SK-N-SH (cell line): ENCODE measurements around the gene FAM184B. TPM values are rescaled to one million over a fixed set of nuclear protein-coding genes. Genes with fewer than 3 reads are reported as not detected.

Source experiments
- CTCF ChIA-PET: fragments of 300-600, 350-600 bp; formaldehyde crosslinking; extraction: SDS; loops from one replicate; lab custom pipeline; 2021; lab: Yijun Ruan, JAX
- POLR2A ChIA-PET: fragments of 350-600 bp; sonication (Branson Sonifier 250); formaldehyde crosslinking; extraction: SDS; loops from one replicate; lab custom pipeline; 2020; ENCODE audit warnings: antibody characterized with exemption, inconsistent platforms; lab: Yijun Ruan, JAX
- DNase-seq: peaks from one replicate; pipeline ENCODE4 v3.0.0; 2012
- H2AFZ ChIP-seq: fragments of 200-600 bp; sonication (generic); 2 replicates; pipeline ENCODE4 v1.8.1; 2016; ENCODE audit warnings: antibody characterized with exemption, mild to moderate bottlenecking, low read depth
- H3F3A ChIP-seq: fragments of 200-600 bp; sonication (generic); replicated peaks from 2 replicates; pipeline ENCODE3; 2016; ENCODE audit warnings: antibody characterized with exemption, mild to moderate bottlenecking; ENCODE audit not compliant: insufficient read depth
- H3K27ac ChIP-seq, 2 experiments: fragments of 200-500 bp in 1 of 2; fragments of 200-600 bp in 1 of 2; sonication (Bioruptor generic) in 1 of 2; sonication (generic), shearing (Covaris generic) in 1 of 2; 2 replicates each; pipeline versions ENCODE4 v1.5.1 to v1.6.1; 2014 to 2016; ENCODE audit warnings: low read depth in 2 of 2, inconsistent platforms in 1 of 2, low read length in 1 of 2, mild to moderate bottlenecking in 1 of 2, mixed read lengths in 1 of 2
- H3K27me3 ChIP-seq: fragments of 200-600 bp; sonication (generic), shearing (Covaris generic); 2 replicates; pipeline ENCODE4 v1.6.1; 2016; ENCODE audit warnings: mixed run types; ENCODE audit not compliant: insufficient read depth
- H3K36me3 ChIP-seq, 2 experiments: fragments of 200-500 bp in 1 of 2; fragments of 200-600 bp in 1 of 2; sonication (Bioruptor generic) in 1 of 2; sonication (generic) in 1 of 2; replicated peaks in 1 of 2; 2 replicates each; pipeline versions ENCODE3 to v1.5.1; 2014 to 2016; ENCODE audit warnings: low read length in 1 of 2, mild to moderate bottlenecking in 1 of 2; ENCODE audit not compliant: insufficient read depth in 2 of 2, control insufficient read depth in 1 of 2
- H3K4me1 ChIP-seq, 2 experiments: fragments of 200-500 bp in 1 of 2; fragments of 200-600 bp in 1 of 2; sonication (Bioruptor generic) in 1 of 2; sonication (generic), shearing (Covaris generic) in 1 of 2; 2 replicates each; pipeline versions ENCODE4 v1.5.1 to v1.6.1; 2014 to 2016; ENCODE audit warnings: low read depth in 1 of 2, low read length in 1 of 2, mixed run types in 1 of 2; ENCODE audit not compliant: insufficient read depth in 2 of 2, control insufficient read depth in 1 of 2
- H3K4me2 ChIP-seq: fragments of 200-600 bp; sonication (generic), shearing (Covaris generic); 2 replicates; pipeline ENCODE4 v1.6.1; 2017; ENCODE audit warnings: mixed run types
- H3K4me3 ChIP-seq, 2 experiments: fragments of 200-500 bp in 1 of 2; fragments of 200-600 bp in 1 of 2; sonication (Bioruptor generic) in 1 of 2; sonication (generic), shearing (Covaris generic) in 1 of 2; 2 replicates each; pipeline versions ENCODE4 v1.5.1 to v1.8.1; 2014 to 2016; ENCODE audit warnings: low read depth in 2 of 2, inconsistent platforms in 1 of 2, low read length in 1 of 2, mild to moderate bottlenecking in 1 of 2, mixed read lengths in 1 of 2, moderate library complexity in 1 of 2
- H3K79me2 ChIP-seq: fragments of 200-600 bp; sonication (generic); 2 replicates; pipeline ENCODE4 v1.8.1; 2017; ENCODE audit warnings: mild to moderate bottlenecking; ENCODE audit not compliant: insufficient read depth
- H3K9ac ChIP-seq: fragments of 200-600 bp; sonication (generic); 2 replicates; pipeline ENCODE4 v1.6.1; 2017; ENCODE audit warnings: mixed run types
- H3K9me2 ChIP-seq: fragments of 200-600 bp; sonication (generic); 2 replicates; pipeline ENCODE4 v1.6.1; 2017; ENCODE audit warnings: mixed run types
- H3K9me3 ChIP-seq: fragments of 200-600 bp; sonication (generic); 2 replicates; pipeline ENCODE4 v1.6.1; 2017; ENCODE audit warnings: mixed run types, mild to moderate bottlenecking, moderate library complexity
- H4K20me1 ChIP-seq: fragments of 200-600 bp; sonication (generic); 2 replicates; pipeline ENCODE4 v1.6.1; 2017; ENCODE audit warnings: mild to moderate bottlenecking, mixed run types; ENCODE audit not compliant: insufficient read depth
- CHD2 ChIP-seq: fragments of 150-350 bp; IDR thresholded peaks from 2 replicates; pipeline ENCODE4 v1.6.1; 2018; ENCODE audit warnings: low read length; ENCODE audit not compliant: partially characterized antibody
- EP300 ChIP-seq, 2 experiments: IDR thresholded peaks; 2 replicates each; pipeline versions ENCODE4 v1.4.0 to v1.6.1; 2012; ENCODE audit warnings: borderline replicate concordance in 1 of 2, low read depth in 1 of 2, low read length in 1 of 2
- FOXJ3 ChIP-seq: sonication (generic); formaldehyde crosslinking; IDR thresholded peaks from 2 replicates; pipeline ENCODE4 v1.5.1; 2020; ENCODE audit warnings: mild to moderate bottlenecking, missing genetic modification reagents
- FOXM1 ChIP-seq: IDR thresholded peaks from 2 replicates; pipeline ENCODE4 v1.4.0; 2012; ENCODE audit warnings: low read depth, mild to moderate bottlenecking
- GABPA ChIP-seq: IDR thresholded peaks from 2 replicates; pipeline ENCODE4 v1.4.0; 2012; ENCODE audit warnings: low read depth, mild to moderate bottlenecking
- GATA2 ChIP-seq: sonication (generic); formaldehyde crosslinking; IDR thresholded peaks from 2 replicates; pipeline ENCODE4 v1.5.0; 2020; ENCODE audit warnings: mild to moderate bottlenecking, missing genetic modification reagents
- MXI1 ChIP-seq: IDR thresholded peaks from 2 replicates; pipeline ENCODE4 v1.6.1; 2012; ENCODE audit warnings: mild to moderate bottlenecking, low read depth, low read length, improper control_type of control experiment
- NRF1 ChIP-seq: IDR thresholded peaks from 2 replicates; pipeline ENCODE4 v1.6.1; 2012; ENCODE audit warnings: low read depth, mild to moderate bottlenecking, low read length
- POLR2AphosphoS5 ChIP-seq: IDR thresholded peaks from 2 replicates; pipeline ENCODE4 v1.6.1; 2012; ENCODE audit warnings: low read depth, low read length
- RAD21 ChIP-seq: IDR thresholded peaks from 2 replicates; pipeline ENCODE4 v1.6.1; 2012; ENCODE audit warnings: mild to moderate bottlenecking, low read length
- RCOR1 ChIP-seq: fragments of 150-350 bp; IDR thresholded peaks from 2 replicates; pipeline ENCODE4 v1.6.1; 2017; ENCODE audit warnings: antibody characterized with exemption, low read length
- RFX5 ChIP-seq: IDR thresholded peaks from 2 replicates; pipeline ENCODE4 v1.6.1; 2012; ENCODE audit warnings: mild to moderate bottlenecking, improper control_type of control experiment, low read length
- SMC3 ChIP-seq: IDR thresholded peaks from 2 replicates; pipeline ENCODE4 v1.6.1; 2012; ENCODE audit warnings: low read depth, low read length, improper control_type of control experiment
- TAF1 ChIP-seq: IDR thresholded peaks from 2 replicates; pipeline ENCODE4 v1.6.1; 2012; ENCODE audit warnings: low read depth, mild to moderate bottlenecking, low read length, moderate library complexity, borderline replicate concordance
- TCF12 ChIP-seq: IDR thresholded peaks from 2 replicates; pipeline ENCODE4 v1.4.0; 2012
- YY1 ChIP-seq: IDR thresholded peaks from 2 replicates; pipeline ENCODE4 v1.4.0; 2012; ENCODE audit warnings: low read depth, mild to moderate bottlenecking
- WGBS: methylation state at CpG from one replicate; pipeline ENCODE4 v1.1.6; 2017; ENCODE audit warnings: low lambda C conversion rate; 5-methylcytosine and 5-hydroxymethylcytosine counted together
- polyA plus RNA-seq, 3 experiments: library from polyadenylated mRNA; depleted of rRNA; stranded (reverse); fragments of >200 nt; gene quantifications; 2 replicates each; pipeline ENCODE4 v1.2.3, GENCODE V29; 2012
- TF ChIP-seq, protein P1 (sequence below): fragments of 150-350 bp; IDR thresholded peaks from 2 replicates; pipeline ENCODE4 v1.6.1; 2017; ENCODE audit warnings: antibody characterized with exemption, low read length, low read depth, borderline replicate concordance
- TF ChIP-seq, protein P2 (sequence below): fragments of 200-600 bp; sonication (generic); IDR thresholded peaks from 2 replicates; pipeline ENCODE4 v1.6.1; 2017; ENCODE audit warnings: antibody characterized with exemption, mild to moderate bottlenecking, moderate library complexity
- TF ChIP-seq, protein P3 (sequence below): IDR thresholded peaks from 2 replicates; pipeline ENCODE4 v1.4.0; 2012; ENCODE audit warnings: low read depth, borderline replicate concordance
- TF ChIP-seq, protein P4 (sequence below): IDR thresholded peaks from 2 replicates; pipeline ENCODE4 v1.4.0; 2012; ENCODE audit warnings: low read depth

The FAM184B gene
- polyA plus RNA-seq, 1 of the 3 experiments (the other 2 are of a cell fraction), result not detected

GRCh38 chr4:17636341-17636695 lies 145.1 kb downstream of the FAM184B start:
- DNase-seq, result no peak
- Histone ChIP-seq H3K36me3 (peaks cover 30 to 43% of the 10 kb centered on the region in 2 experiments), H4K20me1 (0 out of 2 replicates have a peak, but pooled peaks cover 3% of the 10 kb centered on the region), H3K27ac (no peak overlapping the region), H3K4me2 (no peak overlapping the region), H3K79me2 (no peaks in the 10 kb centered on the region), H3K4me3 (no peak overlapping the region), H3K9me3 (no peaks in the 10 kb centered on the region), H3K9me2 (no peaks in the 10 kb centered on the region), H3K4me1 (no peaks in the 10 kb centered on the region; a peak in 1 of 4 replicates), H3K9ac (no peak overlapping the region), H3K27me3 (no peaks in the 10 kb centered on the region)
- WGBS, result 97% methylated on average over 5 of the region's 17 CpGs
- POLR2A ChIA-PET, result interaction anchor here (0.7 kb wide), 1 partner anchor 173 kb away, joined by 3 read pairs; no protein-coding TSS in a partner anchor
- TF ChIP-seq RCOR1, result no peak
- TF ChIP-seq GABPA, result no peak
- no peak for TF ChIP-seq EP300 (IDR thresholded peaks at IDR 0.05; ENCODE audit: borderline replicate concordance in 1 of 2, low read depth in 1 of 2, low read length in 1 of 2)
- TF ChIP-seq GATA2, result no peak
- TF ChIP-seq, protein P1, sequence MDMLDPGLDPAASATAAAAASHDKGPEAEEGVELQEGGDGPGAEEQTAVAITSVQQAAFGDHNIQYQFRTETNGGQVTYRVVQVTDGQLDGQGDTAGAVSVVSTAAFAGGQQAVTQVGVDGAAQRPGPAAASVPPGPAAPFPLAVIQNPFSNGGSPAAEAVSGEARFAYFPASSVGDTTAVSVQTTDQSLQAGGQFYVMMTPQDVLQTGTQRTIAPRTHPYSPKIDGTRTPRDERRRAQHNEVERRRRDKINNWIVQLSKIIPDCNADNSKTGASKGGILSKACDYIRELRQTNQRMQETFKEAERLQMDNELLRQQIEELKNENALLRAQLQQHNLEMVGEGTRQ, result no peak
- TF ChIP-seq, protein P2, sequence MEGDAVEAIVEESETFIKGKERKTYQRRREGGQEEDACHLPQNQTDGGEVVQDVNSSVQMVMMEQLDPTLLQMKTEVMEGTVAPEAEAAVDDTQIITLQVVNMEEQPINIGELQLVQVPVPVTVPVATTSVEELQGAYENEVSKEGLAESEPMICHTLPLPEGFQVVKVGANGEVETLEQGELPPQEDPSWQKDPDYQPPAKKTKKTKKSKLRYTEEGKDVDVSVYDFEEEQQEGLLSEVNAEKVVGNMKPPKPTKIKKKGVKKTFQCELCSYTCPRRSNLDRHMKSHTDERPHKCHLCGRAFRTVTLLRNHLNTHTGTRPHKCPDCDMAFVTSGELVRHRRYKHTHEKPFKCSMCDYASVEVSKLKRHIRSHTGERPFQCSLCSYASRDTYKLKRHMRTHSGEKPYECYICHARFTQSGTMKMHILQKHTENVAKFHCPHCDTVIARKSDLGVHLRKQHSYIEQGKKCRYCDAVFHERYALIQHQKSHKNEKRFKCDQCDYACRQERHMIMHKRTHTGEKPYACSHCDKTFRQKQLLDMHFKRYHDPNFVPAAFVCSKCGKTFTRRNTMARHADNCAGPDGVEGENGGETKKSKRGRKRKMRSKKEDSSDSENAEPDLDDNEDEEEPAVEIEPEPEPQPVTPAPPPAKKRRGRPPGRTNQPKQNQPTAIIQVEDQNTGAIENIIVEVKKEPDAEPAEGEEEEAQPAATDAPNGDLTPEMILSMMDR, result no peak
- no peak for TF ChIP-seq TAF1
- no peak for TF ChIP-seq RFX5
- no peak for TF ChIP-seq FOXJ3 (CRISPR knock-in tag)
- no peak for TF ChIP-seq NRF1
- TF ChIP-seq TCF12, result no peak
- no peak for TF ChIP-seq SMC3
- TF ChIP-seq, protein P3, sequence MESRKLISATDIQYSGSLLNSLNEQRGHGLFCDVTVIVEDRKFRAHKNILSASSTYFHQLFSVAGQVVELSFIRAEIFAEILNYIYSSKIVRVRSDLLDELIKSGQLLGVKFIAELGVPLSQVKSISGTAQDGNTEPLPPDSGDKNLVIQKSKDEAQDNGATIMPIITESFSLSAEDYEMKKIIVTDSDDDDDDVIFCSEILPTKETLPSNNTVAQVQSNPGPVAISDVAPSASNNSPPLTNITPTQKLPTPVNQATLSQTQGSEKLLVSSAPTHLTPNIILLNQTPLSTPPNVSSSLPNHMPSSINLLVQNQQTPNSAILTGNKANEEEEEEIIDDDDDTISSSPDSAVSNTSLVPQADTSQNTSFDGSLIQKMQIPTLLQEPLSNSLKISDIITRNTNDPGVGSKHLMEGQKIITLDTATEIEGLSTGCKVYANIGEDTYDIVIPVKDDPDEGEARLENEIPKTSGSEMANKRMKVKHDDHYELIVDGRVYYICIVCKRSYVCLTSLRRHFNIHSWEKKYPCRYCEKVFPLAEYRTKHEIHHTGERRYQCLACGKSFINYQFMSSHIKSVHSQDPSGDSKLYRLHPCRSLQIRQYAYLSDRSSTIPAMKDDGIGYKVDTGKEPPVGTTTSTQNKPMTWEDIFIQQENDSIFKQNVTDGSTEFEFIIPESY, result no peak
- TF ChIP-seq YY1, result no peak
- no peak for TF ChIP-seq MXI1
- no peak for TF ChIP-seq CHD2
- no peak for TF ChIP-seq RAD21
- TF ChIP-seq, protein P4, sequence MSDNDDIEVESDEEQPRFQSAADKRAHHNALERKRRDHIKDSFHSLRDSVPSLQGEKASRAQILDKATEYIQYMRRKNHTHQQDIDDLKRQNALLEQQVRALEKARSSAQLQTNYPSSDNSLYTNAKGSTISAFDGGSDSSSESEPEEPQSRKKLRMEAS, result no peak
- no peak for TF ChIP-seq FOXM1
- no peak for TF ChIP-seq POLR2AphosphoS5
- TF ChIP-seq, all 33 proteins: peak for 0
- H2AFZ ChIP-seq, result no peak overlapping the region
- CTCF ChIA-PET, result interaction anchor here (0.7 to 4.3 kb wide), 29 partner anchors 8 to 476 kb away, joined by 3 to 42 read pairs (median 4); no protein-coding TSS in a partner anchor
- H3F3A ChIP-seq, result peaks cover 15% of the 10 kb centered on the region
